ENCODE results near the gene EML6. TPM values are rescaled to one million over a fixed set of nuclear protein-coding genes. Genes with fewer than 3 reads are reported as not detected.

EML6 gene
- total and polyA plus RNA-seq, 3 donors from 2014 or later: 7.6 to 17.3 (median 12.1) TPM

DNA sequence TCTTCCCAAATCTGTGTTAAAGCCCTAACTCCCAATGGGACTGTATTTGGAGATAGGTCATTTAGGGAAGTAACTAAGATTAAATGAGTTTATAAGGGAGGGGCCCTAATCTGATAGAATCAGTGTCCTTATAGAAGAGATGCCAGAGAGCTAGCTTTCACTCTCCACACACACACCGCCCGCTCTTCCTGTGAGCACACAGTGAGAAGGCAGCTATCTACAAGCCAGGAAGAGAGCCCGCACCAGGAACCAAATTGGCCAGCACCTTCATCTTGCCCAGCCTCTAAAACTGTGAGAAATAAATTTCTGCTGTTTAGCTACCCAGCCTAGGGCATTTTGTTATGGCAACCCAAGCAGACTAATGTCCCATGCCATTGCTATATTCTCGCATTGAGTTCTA is 201.6 kb downstream of the EML6 start:
- H3K27ac ChIP-seq: no peak overlapping the region
- TF ChIP-seq, protein P1, sequence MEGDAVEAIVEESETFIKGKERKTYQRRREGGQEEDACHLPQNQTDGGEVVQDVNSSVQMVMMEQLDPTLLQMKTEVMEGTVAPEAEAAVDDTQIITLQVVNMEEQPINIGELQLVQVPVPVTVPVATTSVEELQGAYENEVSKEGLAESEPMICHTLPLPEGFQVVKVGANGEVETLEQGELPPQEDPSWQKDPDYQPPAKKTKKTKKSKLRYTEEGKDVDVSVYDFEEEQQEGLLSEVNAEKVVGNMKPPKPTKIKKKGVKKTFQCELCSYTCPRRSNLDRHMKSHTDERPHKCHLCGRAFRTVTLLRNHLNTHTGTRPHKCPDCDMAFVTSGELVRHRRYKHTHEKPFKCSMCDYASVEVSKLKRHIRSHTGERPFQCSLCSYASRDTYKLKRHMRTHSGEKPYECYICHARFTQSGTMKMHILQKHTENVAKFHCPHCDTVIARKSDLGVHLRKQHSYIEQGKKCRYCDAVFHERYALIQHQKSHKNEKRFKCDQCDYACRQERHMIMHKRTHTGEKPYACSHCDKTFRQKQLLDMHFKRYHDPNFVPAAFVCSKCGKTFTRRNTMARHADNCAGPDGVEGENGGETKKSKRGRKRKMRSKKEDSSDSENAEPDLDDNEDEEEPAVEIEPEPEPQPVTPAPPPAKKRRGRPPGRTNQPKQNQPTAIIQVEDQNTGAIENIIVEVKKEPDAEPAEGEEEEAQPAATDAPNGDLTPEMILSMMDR (IDR thresholded peaks at IDR 0.05): no peak
- TF ChIP-seq POLR2A (IDR thresholded peaks at IDR 0.05): no peak
- H3K9me3 ChIP-seq: no peaks in the 10 kb centered on the region
- WGBS, 2 donors: 93 to 99% methylated on average over 4 of the region's 4 CpGs
- no peak overlapping the region for H3K4me3 ChIP-seq
- no peaks in the 10 kb centered on the region for H3K27me3 ChIP-seq
- no peaks in the 10 kb centered on the region for H3K4me1 ChIP-seq
- intact Hi-C loops (cut with DNase I; ENCODE audit: low total_unique reads): no loop called here
- DNase-seq: no peak
- H3K36me3 ChIP-seq (ENCODE audit: low read depth, missing control alignments): no peaks in the 10 kb centered on the region

DNA sequence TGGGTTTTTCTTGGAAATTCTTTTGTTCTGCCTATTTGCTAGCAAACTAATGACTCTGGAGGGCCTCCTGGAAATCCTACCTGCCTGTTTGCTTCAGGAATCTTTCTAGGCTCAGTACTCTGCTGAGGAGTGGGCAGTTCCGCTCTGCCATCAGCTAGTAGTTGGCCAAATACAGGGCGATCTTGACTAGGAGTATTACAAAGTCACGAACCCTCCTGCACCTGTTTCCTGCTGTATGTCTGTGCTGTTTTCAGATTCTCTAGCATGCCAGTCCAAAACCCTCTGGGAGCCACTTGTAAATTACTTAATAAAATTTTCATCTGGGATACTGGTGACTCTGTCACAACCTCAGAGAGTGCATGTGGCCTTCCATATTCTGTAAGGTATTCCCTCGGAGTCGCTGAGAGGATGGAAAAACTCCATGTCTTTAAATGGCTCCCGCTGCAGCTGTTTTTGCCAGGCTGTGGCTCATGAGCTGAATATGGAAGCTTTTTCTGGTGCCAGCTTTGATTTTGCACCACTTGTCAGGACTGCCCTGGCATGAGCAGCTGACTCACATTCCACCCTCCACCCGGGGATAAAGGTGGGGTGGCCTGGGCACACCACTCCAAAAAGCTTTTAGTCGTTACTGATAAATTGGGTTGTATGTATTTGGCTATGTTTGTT is 203.8 kb downstream of the EML6 start:
- WGBS, 2 donors: 85 to 95% methylated on average over 8 of the region's 8 CpGs
- H3K27ac ChIP-seq: no peak overlapping the region
- no peaks in the 10 kb centered on the region for H3K36me3 ChIP-seq (ENCODE audit: low read depth, missing control alignments)
- TF ChIP-seq, protein P1 (IDR thresholded peaks at IDR 0.05): no peak
- no peak for TF ChIP-seq POLR2A (IDR thresholded peaks at IDR 0.05)
- no peak for DNase-seq
- H3K4me1 ChIP-seq: no peaks in the 10 kb centered on the region
- no peak overlapping the region for H3K4me3 ChIP-seq
- intact Hi-C loops (cut with DNase I; ENCODE audit: low total_unique reads): no loop called here
- no peaks in the 10 kb centered on the region for H3K27me3 ChIP-seq
- H3K9me3 ChIP-seq: no peaks in the 10 kb centered on the region

DNA sequence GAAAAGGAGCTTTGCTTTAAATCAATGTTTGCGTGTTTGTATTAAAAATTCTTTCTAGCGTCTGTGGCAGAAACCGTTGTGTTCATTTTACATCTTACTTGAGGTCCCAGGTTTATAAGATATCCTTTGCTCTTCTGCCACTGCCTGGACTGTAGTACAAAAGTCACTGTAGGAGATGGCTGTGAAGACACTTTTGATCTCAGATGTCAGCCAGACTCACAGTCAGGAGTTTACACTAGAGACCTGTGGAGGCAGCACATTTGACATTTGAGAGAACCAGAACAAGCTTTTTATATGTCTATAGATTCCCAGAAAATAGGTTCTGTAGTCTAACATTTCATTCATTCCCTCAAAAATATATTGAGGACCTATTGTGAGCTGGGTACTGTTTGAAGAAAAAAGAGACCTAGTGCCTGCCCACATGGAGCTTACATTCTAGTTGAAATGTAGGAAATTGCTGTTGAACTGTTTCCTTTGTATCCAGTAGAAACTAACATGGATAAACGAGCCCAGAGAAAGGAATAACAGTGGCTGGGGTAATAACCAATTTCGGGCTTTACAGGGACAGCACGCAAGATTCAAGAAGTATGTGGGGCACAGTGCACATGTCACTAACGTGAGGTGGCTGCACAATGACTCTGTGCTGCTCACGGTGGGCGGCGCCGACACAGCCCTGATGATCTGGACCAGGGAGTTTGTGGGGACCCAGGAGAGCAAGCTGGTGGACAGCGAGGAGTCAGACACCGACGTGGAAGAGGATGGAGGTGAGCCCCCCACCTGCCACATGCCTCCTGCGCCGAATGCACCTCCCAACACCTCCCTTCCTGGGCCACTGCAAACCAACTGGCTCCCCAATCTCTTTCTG is 204.5 kb downstream of the EML6 start:
- Histone ChIP-seq H3K36me3 (ENCODE audit: low read depth, missing control alignments) (no peaks in the 10 kb centered on the region), H3K9me3 (no peaks in the 10 kb centered on the region), H3K4me3 (no peak overlapping the region), H3K4me1 (no peaks in the 10 kb centered on the region), H3K27ac (no peak overlapping the region), H3K27me3 (no peaks in the 10 kb centered on the region)
- no peak for DNase-seq
- intact Hi-C loops (cut with DNase I; ENCODE audit: low total_unique reads): no loop called here
- WGBS, 2 donors: 95 to 96% methylated on average over 16 of the region's 16 CpGs
- TF ChIP-seq, protein P1 (IDR thresholded peaks at IDR 0.05): no peak
- no peak for TF ChIP-seq POLR2A (IDR thresholded peaks at IDR 0.05)

DNA sequence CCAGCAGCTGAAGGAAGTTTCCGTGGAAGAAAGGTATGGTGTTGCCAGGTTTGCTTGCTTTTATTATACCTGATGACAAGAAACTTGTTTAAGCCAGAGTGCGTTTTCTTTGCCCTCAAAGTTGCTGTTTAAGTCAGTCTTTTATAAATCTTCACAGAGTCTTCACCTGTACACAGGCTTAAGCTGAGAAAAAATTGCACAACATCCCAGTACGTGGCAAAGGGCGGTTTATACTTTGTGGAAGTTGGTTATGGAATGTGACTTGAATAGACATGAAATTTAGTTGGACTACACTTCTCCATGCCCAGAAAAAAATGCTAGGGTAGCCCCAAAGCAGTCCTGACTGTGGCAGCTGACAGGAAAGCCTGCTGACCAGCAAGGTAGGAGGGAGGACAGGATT is 205.3 kb downstream of the EML6 start:
- no peak overlapping the region for H3K27ac ChIP-seq
- TF ChIP-seq, protein P1 (IDR thresholded peaks at IDR 0.05): no peak
- TF ChIP-seq POLR2A (IDR thresholded peaks at IDR 0.05): no peak
- intact Hi-C loops (cut with DNase I; ENCODE audit: low total_unique reads): no loop called here
- H3K27me3 ChIP-seq: no peaks in the 10 kb centered on the region
- no peaks in the 10 kb centered on the region for H3K9me3 ChIP-seq
- no peak for DNase-seq
- WGBS, 2 donors: 96% methylated on average over 4 of the region's 4 CpGs
- no peaks in the 10 kb centered on the region for H3K36me3 ChIP-seq (ENCODE audit: low read depth, missing control alignments)
- no peaks in the 10 kb centered on the region for H3K4me1 ChIP-seq
- no peak overlapping the region for H3K4me3 ChIP-seq
